NT2/D1 (cell line): ENCODE measurements around the gene HBD.

ENCODE experiments used
- SUZ12 ChIP-seq: IDR thresholded peaks from 2 replicates; pipeline ENCODE4 v1.6.1; 2011; ENCODE audit not compliant: insufficient read length, insufficient read depth; ENCODE audit errors: extremely low read depth
- ZNF274 ChIP-seq: IDR thresholded peaks from 2 replicates; pipeline ENCODE4 v1.6.1; 2011; ENCODE audit warnings: mild to moderate bottlenecking, low read depth, low read length

DNA sequence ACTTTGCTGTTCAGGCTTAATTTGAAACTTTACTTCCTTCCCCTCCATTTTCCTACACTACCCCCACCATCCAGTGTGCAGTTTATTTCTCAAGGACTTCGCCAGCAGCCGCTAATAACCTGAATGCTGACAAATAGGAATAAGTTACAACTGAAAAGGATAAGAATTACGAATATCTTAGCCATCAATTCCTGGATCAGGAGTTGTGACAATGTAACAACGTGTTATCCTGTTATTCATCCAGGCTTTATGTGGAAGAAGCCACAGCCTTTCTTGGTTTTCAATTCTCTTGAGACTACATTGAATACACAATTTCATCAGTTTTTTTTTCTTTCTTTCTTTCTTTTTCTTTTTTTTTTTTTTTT, 9.5 kb upstream of the HBD start:
- TF ChIP-seq SUZ12 (no peak), ZNF274 (no peak)
